GM23248 (cell line): ENCODE measurements around the gene TMX1. TPM values are rescaled to one million over a fixed set of nuclear protein-coding genes. Genes with fewer than 3 reads are reported as not detected.
"Not testable (repeated sequence)": the region's sequence is repeated elsewhere in the genome, so short reads cannot be mapped to it uniquely, and the experiment has no call there.

ENCODE experiments used
- DNase-seq: peaks from one replicate; pipeline ENCODE4 v3.0.0-alpha.2; 2015
- H2AFZ ChIP-seq: fragments of 200-600 bp; sonication (generic); 2 replicates; pipeline ENCODE4 v1.6.1; 2016; ENCODE audit warnings: antibody characterized with exemption
- H3F3A ChIP-seq: fragments of 200-600 bp; sonication (generic); 2 replicates; pipeline ENCODE4 v1.6.1; 2016; ENCODE audit warnings: mild to moderate bottlenecking, antibody characterized with exemption, mixed run types; ENCODE audit not compliant: insufficient read depth
- H3K27ac ChIP-seq: fragments of 200-600 bp; sonication (generic); 2 replicates; pipeline ENCODE4 v1.5.1; 2016; ENCODE audit warnings: mild to moderate bottlenecking
- H3K27me3 ChIP-seq: fragments of 200-600 bp; sonication (generic); replicated peaks from 2 replicates; pipeline ENCODE4 v1.6.1; 2016; ENCODE audit warnings: mild to moderate bottlenecking; ENCODE audit not compliant: insufficient read depth
- H3K36me3 ChIP-seq: fragments of 200-600 bp; sonication (generic); 2 replicates; pipeline ENCODE4 v1.6.1; 2016; ENCODE audit warnings: low read depth, mild to moderate bottlenecking
- H3K4me1 ChIP-seq: fragments of 200-600 bp; sonication (generic); 2 replicates; pipeline ENCODE4 v1.6.1; 2016; ENCODE audit warnings: mild to moderate bottlenecking; ENCODE audit not compliant: insufficient read depth
- H3K4me2 ChIP-seq: fragments of 200-600 bp; sonication (generic); one replicate; pipeline ENCODE4 v1.6.1; 2016; ENCODE audit warnings: mild to moderate bottlenecking; ENCODE audit not compliant: unreplicated experiment
- H3K4me3 ChIP-seq: fragments of 200-600 bp; sonication (generic); 2 replicates; pipeline ENCODE4 v1.5.1; 2016; ENCODE audit warnings: mild to moderate bottlenecking
- H3K79me2 ChIP-seq: fragments of 200-600 bp; sonication (generic); 2 replicates; pipeline ENCODE4 v1.6.1; 2016; ENCODE audit warnings: mild to moderate bottlenecking; ENCODE audit not compliant: insufficient read depth
- H3K9ac ChIP-seq: fragments of 200-600 bp; sonication (generic); 2 replicates; pipeline ENCODE4 v1.6.1; 2016; ENCODE audit warnings: mild to moderate bottlenecking
- H3K9me2 ChIP-seq: fragments of 200-600 bp; sonication (generic); 2 replicates; pipeline ENCODE4 v1.6.1; 2016; ENCODE audit warnings: mixed run types, mild to moderate bottlenecking, moderate library complexity; ENCODE audit not compliant: insufficient read depth
- H3K9me3 ChIP-seq: fragments of 200-600 bp; sonication (generic); one replicate; pipeline ENCODE4 v1.6.1; 2017; ENCODE audit warnings: low read depth
- H4K20me1 ChIP-seq: fragments of 200-600 bp; sonication (generic); 2 replicates; pipeline ENCODE4 v1.6.0; 2016; ENCODE audit not compliant: insufficient read depth
- EZH2 ChIP-seq: fragments of 200-600 bp; sonication (generic); IDR thresholded peaks from 2 replicates; pipeline ENCODE4 v1.6.1; 2018; ENCODE audit warnings: antibody characterized with exemption, mild to moderate bottlenecking; ENCODE audit not compliant: insufficient read depth, poor library complexity, severe bottlenecking
- EZH2phosphoT487 ChIP-seq: fragments of 200-600 bp; sonication (generic); IDR thresholded peaks from 2 replicates; pipeline ENCODE4 v1.6.1; 2018; ENCODE audit warnings: antibody characterized with exemption, moderate library complexity, mild to moderate bottlenecking, low read depth; ENCODE audit not compliant: insufficient read depth
- WGBS, 2 experiments: methylation state at CpG; one replicate each; pipeline ENCODE4 v1.1.6; 2015 to 2017; ENCODE audit warnings: low lambda C conversion rate in 2 of 2, low coverage in 1 of 2; ENCODE audit errors: missing lambda C conversion rate in 2 of 2; 5-methylcytosine and 5-hydroxymethylcytosine counted together
- in situ Hi-C: fragments of 300-500 bp; cut with MboI; formaldehyde crosslinking; loops from 2 replicates; pipeline ENCODE4 v1.15.0; 2020
- polyA plus RNA-seq: library from polyadenylated mRNA; unstranded; fragments of >200 nt; fragmentation: Nextera tagmentation; extraction: Ambion mirVana; gene quantifications from 2 replicates; pipeline ENCODE4 v1.2.1, GENCODE V29; 2016
- total RNA-seq: library from RNA; depleted of rRNA; stranded (reverse); fragments of >200 nt; shearing (Covaris generic); gene quantifications from 2 replicates; pipeline ENCODE4 v1.2.3, GENCODE V29; 2014

The TMX1 gene
- total and polyA plus RNA-seq, 2 experiments from 2014 or later: 54.8 to 67.9 TPM

- DNase-seq: peak; percentile 70
Observed at GRCh38 chr14:51219473-51220448, 20.3 kb upstream of the TMX1 start.

GRCh38 chr14:51223463-51223862 is 16.6 kb upstream of the TMX1 start:
- H3K79me2 ChIP-seq, H3K9ac ChIP-seq, H3K27me3 ChIP-seq, DNase-seq, H3K4me2 ChIP-seq, H4K20me1 ChIP-seq, H3K27ac ChIP-seq, H3K9me3 ChIP-seq, H3K9me2 ChIP-seq, H3K36me3 ChIP-seq, H2AFZ ChIP-seq, H3K4me3 ChIP-seq: not testable (repeated sequence)
- in situ Hi-C loops: loop anchor here (25.0 kb wide), 1 partner anchor 611 kb away; no protein-coding TSS in a partner anchor
- WGBS, 2 experiments: 90 to 100% methylated on average over 1 of the region's 1 CpG
- Histone ChIP-seq H3K4me1 (peaks cover 18% of the 10 kb centered on the region), H3F3A (peaks cover 13% of the 10 kb centered on the region)

More at GRCh38 chr14:51219473-51220448, 20.3 kb upstream of the TMX1 start:
- Histone ChIP-seq H3K9me3 (no peaks in the 10 kb centered on the region), H2AFZ (no peak overlapping the region), H3K4me1 (peaks cover 8% of the 10 kb centered on the region), H4K20me1 (no peaks in the 10 kb centered on the region), H3K4me3 (no peak overlapping the region), H3K9me2 (no peaks in the 10 kb centered on the region), H3K4me2 (no peak overlapping the region), H3K79me2 (no peaks in the 10 kb centered on the region), H3K9ac (no peak overlapping the region), H3K27me3 (0 out of 2 replicates have a peak, but pooled peaks cover 7% of the 10 kb centered on the region), H3K36me3 (no peaks in the 10 kb centered on the region), H3F3A (peaks cover 12% of the 10 kb centered on the region), H3K27ac (no peak overlapping the region)
- TF ChIP-seq EZH2phosphoT487 (no peak), EZH2 (no peak)
- WGBS, 2 experiments: 57 to 59% methylated on average over 5 to 7 of the region's 7 CpGs
- in situ Hi-C loops: loop anchor here (25.0 kb wide), 1 partner anchor 607 kb away; no protein-coding TSS in a partner anchor

GRCh38 chr14:51224551-51224950 is 15.5 kb upstream of the TMX1 start:
- Histone ChIP-seq H3K4me3 (no peak overlapping the region), H3K4me2 (peak overlapping the region; percentile 13), H3K9ac (no peak overlapping the region), H4K20me1 (no peaks in the 10 kb centered on the region), H3K4me1 (peaks cover 18% of the 10 kb centered on the region), H3K79me2 (no peaks in the 10 kb centered on the region), H3K9me3 (no peaks in the 10 kb centered on the region), H3K9me2 (no peaks in the 10 kb centered on the region), H3K36me3 (no peaks in the 10 kb centered on the region), H3K27me3 (no peaks in the 10 kb centered on the region), H3F3A (peaks cover 13% of the 10 kb centered on the region), H2AFZ (no peak overlapping the region), H3K27ac (peak overlapping the region; percentile 28; the same call in 1 of the 2 replicates)
- in situ Hi-C loops: loop anchor here (25.0 kb wide), 1 partner anchor 612 kb away; no protein-coding TSS in a partner anchor
- peak; percentile 61 for DNase-seq
- TF ChIP-seq EZH2phosphoT487: no peak
- no peak for TF ChIP-seq EZH2
- WGBS, 2 experiments: 95 to 100% methylated on average over 1 of the region's 1 CpG

GRCh38 chr14:51225751-51226150 is 14.3 kb upstream of the TMX1 start:
- DNase-seq: no peak
- Histone ChIP-seq H3K9me2 (no peaks in the 10 kb centered on the region), H3K27me3 (no peaks in the 10 kb centered on the region), H2AFZ (no peak overlapping the region), H3K27ac (no peak overlapping the region), H3K4me2 (no peak overlapping the region), H3K79me2 (no peaks in the 10 kb centered on the region), H3K36me3 (no peaks in the 10 kb centered on the region), H3K9ac (no peak overlapping the region), H4K20me1 (no peaks in the 10 kb centered on the region), H3F3A (peaks cover 13% of the 10 kb centered on the region), H3K4me1 (peaks cover 18% of the 10 kb centered on the region), H3K9me3 (no peaks in the 10 kb centered on the region), H3K4me3 (no peak overlapping the region)
- TF ChIP-seq EZH2: no peak
- TF ChIP-seq EZH2phosphoT487: no peak
- in situ Hi-C loops: no loop called here
- 22 to 36% methylated on average over 2 of the region's 2 CpGs for WGBS, 2 experiments
